Measurements from ENCODE around the gene APBB2.

DNA sequence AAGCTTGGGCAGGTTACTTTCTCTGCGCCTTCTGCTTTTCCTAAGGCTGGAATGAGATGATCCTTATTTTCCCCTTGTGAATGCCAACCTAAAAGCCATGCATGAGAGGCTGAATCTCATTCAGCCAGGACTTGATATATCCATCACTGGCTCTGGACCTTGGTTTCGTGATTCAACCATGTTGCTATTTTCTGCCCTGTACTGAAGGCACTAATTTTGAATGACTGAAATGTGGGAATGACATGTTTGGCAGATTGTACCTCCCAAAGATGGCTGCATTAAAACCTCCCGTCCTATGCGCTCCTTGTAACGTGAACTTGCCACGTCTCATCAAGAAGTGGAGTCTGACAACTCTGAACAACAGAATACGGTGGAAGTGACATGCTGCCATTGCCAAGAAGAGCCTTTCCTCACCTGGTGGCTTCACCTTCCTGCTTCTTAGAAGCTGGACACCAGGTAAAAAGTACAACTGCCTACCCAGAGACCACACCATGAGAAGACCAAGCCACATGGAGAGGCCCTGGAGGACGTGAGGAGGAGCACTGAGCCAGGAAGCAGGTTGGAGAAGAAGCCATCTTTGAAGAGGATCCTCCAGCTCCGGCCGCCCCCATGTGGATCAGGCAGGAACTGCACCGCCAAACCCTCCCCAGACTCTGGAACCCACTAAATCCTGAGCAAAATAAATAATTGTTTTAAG lies 290.1 kb downstream of the APBB2 start:
- TF ChIP-seq POLR2A (IDR thresholded peaks at IDR 0.05): no peak
- TF ChIP-seq, protein P1, sequence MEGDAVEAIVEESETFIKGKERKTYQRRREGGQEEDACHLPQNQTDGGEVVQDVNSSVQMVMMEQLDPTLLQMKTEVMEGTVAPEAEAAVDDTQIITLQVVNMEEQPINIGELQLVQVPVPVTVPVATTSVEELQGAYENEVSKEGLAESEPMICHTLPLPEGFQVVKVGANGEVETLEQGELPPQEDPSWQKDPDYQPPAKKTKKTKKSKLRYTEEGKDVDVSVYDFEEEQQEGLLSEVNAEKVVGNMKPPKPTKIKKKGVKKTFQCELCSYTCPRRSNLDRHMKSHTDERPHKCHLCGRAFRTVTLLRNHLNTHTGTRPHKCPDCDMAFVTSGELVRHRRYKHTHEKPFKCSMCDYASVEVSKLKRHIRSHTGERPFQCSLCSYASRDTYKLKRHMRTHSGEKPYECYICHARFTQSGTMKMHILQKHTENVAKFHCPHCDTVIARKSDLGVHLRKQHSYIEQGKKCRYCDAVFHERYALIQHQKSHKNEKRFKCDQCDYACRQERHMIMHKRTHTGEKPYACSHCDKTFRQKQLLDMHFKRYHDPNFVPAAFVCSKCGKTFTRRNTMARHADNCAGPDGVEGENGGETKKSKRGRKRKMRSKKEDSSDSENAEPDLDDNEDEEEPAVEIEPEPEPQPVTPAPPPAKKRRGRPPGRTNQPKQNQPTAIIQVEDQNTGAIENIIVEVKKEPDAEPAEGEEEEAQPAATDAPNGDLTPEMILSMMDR (IDR thresholded peaks at IDR 0.05): peak; percentile 55 to 83 (median 66)
